HepG2 (cell line): ENCODE measurements around the gene RAD23A. TPM values are rescaled to one million over a fixed set of nuclear protein-coding genes. Genes with fewer than 3 reads are reported as not detected.

Experiments
- FLYWCH1 ChIP-seq: sonication (generic); formaldehyde crosslinking; IDR thresholded peaks from 2 replicates; pipeline ENCODE4 v1.8.1; 2023; ENCODE audit warnings: mild to moderate bottlenecking, missing genetic modification reagents
- FOXC1 ChIP-seq: sonication (generic); formaldehyde crosslinking; IDR thresholded peaks from 2 replicates; pipeline ENCODE4 v1.8.0; 2022; ENCODE audit warnings: mild to moderate bottlenecking, missing genetic modification reagents, borderline replicate concordance
- GABPB1 ChIP-seq: IDR thresholded peaks from 2 replicates; pipeline ENCODE4 v1.6.1; 2016; ENCODE audit warnings: mild to moderate bottlenecking, missing genetic modification reagents, moderate library complexity, missing compliant biosample characterization
- JUND ChIP-seq: sonication (generic); formaldehyde crosslinking; IDR thresholded peaks from 2 replicates; pipeline ENCODE4 v1.8.0; 2022; ENCODE audit warnings: mild to moderate bottlenecking, missing genetic modification reagents
- KAT2B ChIP-seq: fragments of 150-350 bp; IDR thresholded peaks from 2 replicates; pipeline ENCODE4 v1.6.1; 2014; ENCODE audit warnings: low read depth, low read length, borderline replicate concordance
- KLF16 ChIP-seq, 2 experiments: sonication (generic) in 1 of 2; formaldehyde crosslinking in 1 of 2; IDR thresholded peaks; 2 replicates each; pipeline versions ENCODE4 v1.6.1 to v1.8.0; 2016 to 2023; ENCODE audit warnings: missing genetic modification reagents in 2 of 2, missing compliant biosample characterization in 1 of 2
- ZKSCAN8 ChIP-seq: IDR thresholded peaks from 2 replicates; pipeline ENCODE4 v1.6.1; 2016; ENCODE audit warnings: borderline replicate concordance, missing genetic modification reagents, missing compliant biosample characterization
- ZNF644 ChIP-seq: IDR thresholded peaks from 2 replicates; pipeline ENCODE4 v1.6.1; 2016; ENCODE audit warnings: low read depth
- polyA plus RNA-seq, 8 experiments: library from polyadenylated mRNA; depleted of rRNA in 3 of 8; stranded (reverse) in 7 of 8; unstranded in 1 of 8; fragments of >200 nt; fragmentation: Illumina TruSeq in 4 of 8; extraction: Trizol in 4 of 8; gene quantifications; 2 replicates each; pipeline versions ENCODE4 v1.2.1 to v1.2.3, GENCODE V29; 2011 to 2016; ENCODE audit warnings: low read depth in 4 of 8, missing spikeins in 1 of 8, mixed read lengths in 1 of 8; ENCODE audit not compliant: insufficient read depth in 1 of 8
- total RNA-seq, 5 experiments: library from RNA; depleted of rRNA; stranded (reverse); fragments of >200 nt; fragmentation: Illumina TruSeq; extraction: Trizol; gene quantifications; 2 replicates each; pipeline ENCODE4 v1.2.3, GENCODE V29; 2016; ENCODE audit warnings: low read depth in 1 of 5
- TF ChIP-seq, protein P1 (sequence below): sonication (generic); formaldehyde crosslinking; IDR thresholded peaks from 2 replicates; pipeline ENCODE4 v1.9.0; 2021; ENCODE audit warnings: missing genetic modification reagents, mild to moderate bottlenecking, borderline replicate concordance
- TF ChIP-seq, protein P2 (sequence below): sonication (generic); formaldehyde crosslinking; IDR thresholded peaks from 2 replicates; pipeline ENCODE4 v1.4.0; 2020; ENCODE audit warnings: missing genetic modification reagents, borderline replicate concordance
- TF ChIP-seq, protein P3 (sequence below): sonication (generic); formaldehyde crosslinking; IDR thresholded peaks from 2 replicates; pipeline ENCODE4 v1.4.0; 2020; ENCODE audit warnings: missing genetic modification reagents
- TF ChIP-seq, protein P4 (sequence below): sonication (generic); formaldehyde crosslinking; IDR thresholded peaks from 2 replicates; pipeline ENCODE4 v1.5.1; 2020; ENCODE audit warnings: mild to moderate bottlenecking, missing genetic modification reagents, borderline replicate concordance
- TF ChIP-seq, protein P5 (sequence below): sonication (generic); IDR thresholded peaks from 2 replicates; pipeline ENCODE4 v1.6.1; 2016; ENCODE audit warnings: low read depth, borderline replicate concordance

The RAD23A gene
- total and polyA plus RNA-seq, 2 of the 13 experiments (the other 11 are each of a cell fraction or from before 2014, with no cell fraction given): 42.5 to 54.2 TPM

DNA sequence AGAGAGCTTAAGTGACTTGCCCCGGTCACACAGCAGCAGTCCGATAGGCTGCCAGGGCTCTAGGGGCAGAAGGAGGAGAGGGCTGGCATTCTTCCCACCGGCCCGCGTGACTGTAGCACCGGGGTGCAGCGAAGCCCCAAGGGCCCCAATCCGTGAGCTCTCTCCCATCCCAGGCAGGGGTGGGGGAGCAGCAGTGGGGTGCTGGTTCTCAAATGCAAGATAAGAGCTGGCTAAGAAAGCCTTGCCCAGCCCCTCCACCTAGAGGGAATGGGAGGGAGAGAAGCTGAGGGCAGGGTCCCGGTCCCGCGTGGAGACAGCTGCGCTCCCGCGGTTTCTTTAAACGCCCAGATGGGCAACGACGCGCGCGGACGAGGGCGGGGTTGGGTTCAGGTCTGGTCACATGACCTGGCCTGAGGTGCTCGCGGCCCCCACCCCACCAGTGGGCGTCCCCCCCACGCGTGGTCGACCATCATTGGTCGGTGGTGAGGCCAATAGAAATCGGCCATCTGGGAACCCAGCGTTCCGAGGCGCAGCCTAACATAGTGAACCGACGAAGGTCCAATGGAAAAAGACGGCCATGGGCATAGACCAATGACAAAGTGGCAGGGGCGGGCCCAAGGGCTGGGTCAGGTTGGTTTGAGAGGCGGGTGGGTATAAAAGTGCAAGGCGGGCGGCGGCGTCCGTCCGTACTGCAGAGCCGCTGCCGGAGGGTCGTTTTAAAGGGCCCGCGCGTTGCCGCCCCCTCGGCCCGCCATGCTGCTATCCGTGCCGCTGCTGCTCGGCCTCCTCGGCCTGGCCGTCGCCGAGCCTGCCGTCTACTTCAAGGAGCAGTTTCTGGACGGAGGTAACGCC is 7.5 kb upstream of the RAD23A start, which contains the start of gene CALR (continued):
- no peak for TF ChIP-seq ZNF644 (CRISPR knock-in tag)
- peak; percentile 83 for TF ChIP-seq GABPB1 (CRISPR knock-in tag)
- peak; percentile 73 to 81; a peak in 2 of 4 replicates for TF ChIP-seq KLF16 (CRISPR knock-in tag; IDR thresholded peaks at IDR 0.05)
- TF ChIP-seq, protein P1, sequence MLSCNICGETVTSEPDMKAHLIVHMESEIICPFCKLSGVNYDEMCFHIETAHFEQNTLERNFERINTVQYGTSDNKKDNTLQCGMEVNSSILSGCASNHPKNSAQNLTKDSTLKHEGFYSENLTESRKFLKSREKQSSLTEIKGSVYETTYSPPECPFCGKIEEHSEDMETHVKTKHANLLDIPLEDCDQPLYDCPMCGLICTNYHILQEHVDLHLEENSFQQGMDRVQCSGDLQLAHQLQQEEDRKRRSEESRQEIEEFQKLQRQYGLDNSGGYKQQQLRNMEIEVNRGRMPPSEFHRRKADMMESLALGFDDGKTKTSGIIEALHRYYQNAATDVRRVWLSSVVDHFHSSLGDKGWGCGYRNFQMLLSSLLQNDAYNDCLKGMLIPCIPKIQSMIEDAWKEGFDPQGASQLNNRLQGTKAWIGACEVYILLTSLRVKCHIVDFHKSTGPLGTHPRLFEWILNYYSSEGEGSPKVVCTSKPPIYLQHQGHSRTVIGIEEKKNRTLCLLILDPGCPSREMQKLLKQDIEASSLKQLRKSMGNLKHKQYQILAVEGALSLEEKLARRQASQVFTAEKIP (CRISPR knock-in tag): no peak
- TF ChIP-seq, protein P2, sequence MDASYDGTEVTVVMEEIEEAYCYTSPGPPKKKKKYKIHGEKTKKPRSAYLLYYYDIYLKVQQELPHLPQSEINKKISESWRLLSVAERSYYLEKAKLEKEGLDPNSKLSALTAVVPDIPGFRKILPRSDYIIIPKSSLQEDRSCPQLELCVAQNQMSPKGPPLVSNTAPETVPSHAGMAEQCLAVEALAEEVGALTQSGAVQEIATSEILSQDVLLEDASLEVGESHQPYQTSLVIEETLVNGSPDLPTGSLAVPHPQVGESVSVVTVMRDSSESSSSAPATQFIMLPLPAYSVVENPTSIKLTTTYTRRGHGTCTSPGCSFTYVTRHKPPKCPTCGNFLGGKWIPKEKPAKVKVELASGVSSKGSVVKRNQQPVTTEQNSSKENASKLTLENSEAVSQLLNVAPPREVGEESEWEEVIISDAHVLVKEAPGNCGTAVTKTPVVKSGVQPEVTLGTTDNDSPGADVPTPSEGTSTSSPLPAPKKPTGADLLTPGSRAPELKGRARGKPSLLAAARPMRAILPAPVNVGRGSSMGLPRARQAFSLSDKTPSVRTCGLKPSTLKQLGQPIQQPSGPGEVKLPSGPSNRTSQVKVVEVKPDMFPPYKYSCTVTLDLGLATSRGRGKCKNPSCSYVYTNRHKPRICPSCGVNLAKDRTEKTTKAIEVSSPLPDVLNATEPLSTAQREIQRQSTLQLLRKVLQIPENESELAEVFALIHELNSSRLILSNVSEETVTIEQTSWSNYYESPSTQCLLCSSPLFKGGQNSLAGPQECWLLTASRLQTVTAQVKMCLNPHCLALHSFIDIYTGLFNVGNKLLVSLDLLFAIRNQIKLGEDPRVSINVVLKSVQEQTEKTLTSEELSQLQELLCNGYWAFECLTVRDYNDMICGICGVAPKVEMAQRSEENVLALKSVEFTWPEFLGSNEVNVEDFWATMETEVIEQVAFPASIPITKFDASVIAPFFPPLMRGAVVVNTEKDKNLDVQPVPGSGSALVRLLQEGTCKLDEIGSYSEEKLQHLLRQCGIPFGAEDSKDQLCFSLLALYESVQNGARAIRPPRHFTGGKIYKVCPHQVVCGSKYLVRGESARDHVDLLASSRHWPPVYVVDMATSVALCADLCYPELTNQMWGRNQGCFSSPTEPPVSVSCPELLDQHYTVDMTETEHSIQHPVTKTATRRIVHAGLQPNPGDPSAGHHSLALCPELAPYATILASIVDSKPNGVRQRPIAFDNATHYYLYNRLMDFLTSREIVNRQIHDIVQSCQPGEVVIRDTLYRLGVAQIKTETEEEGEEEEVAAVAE (CRISPR knock-in tag): peak; percentile 97
- TF ChIP-seq, protein P3, sequence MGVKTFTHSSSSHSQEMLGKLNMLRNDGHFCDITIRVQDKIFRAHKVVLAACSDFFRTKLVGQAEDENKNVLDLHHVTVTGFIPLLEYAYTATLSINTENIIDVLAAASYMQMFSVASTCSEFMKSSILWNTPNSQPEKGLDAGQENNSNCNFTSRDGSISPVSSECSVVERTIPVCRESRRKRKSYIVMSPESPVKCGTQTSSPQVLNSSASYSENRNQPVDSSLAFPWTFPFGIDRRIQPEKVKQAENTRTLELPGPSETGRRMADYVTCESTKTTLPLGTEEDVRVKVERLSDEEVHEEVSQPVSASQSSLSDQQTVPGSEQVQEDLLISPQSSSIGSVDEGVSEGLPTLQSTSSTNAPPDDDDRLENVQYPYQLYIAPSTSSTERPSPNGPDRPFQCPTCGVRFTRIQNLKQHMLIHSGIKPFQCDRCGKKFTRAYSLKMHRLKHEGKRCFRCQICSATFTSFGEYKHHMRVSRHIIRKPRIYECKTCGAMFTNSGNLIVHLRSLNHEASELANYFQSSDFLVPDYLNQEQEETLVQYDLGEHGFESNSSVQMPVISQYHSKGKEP (CRISPR knock-in tag): no peak
- no peak for TF ChIP-seq FLYWCH1 (CRISPR knock-in tag)
- no peak for TF ChIP-seq KAT2B
- TF ChIP-seq JUND (CRISPR knock-in tag): no peak
- TF ChIP-seq, protein P4, sequence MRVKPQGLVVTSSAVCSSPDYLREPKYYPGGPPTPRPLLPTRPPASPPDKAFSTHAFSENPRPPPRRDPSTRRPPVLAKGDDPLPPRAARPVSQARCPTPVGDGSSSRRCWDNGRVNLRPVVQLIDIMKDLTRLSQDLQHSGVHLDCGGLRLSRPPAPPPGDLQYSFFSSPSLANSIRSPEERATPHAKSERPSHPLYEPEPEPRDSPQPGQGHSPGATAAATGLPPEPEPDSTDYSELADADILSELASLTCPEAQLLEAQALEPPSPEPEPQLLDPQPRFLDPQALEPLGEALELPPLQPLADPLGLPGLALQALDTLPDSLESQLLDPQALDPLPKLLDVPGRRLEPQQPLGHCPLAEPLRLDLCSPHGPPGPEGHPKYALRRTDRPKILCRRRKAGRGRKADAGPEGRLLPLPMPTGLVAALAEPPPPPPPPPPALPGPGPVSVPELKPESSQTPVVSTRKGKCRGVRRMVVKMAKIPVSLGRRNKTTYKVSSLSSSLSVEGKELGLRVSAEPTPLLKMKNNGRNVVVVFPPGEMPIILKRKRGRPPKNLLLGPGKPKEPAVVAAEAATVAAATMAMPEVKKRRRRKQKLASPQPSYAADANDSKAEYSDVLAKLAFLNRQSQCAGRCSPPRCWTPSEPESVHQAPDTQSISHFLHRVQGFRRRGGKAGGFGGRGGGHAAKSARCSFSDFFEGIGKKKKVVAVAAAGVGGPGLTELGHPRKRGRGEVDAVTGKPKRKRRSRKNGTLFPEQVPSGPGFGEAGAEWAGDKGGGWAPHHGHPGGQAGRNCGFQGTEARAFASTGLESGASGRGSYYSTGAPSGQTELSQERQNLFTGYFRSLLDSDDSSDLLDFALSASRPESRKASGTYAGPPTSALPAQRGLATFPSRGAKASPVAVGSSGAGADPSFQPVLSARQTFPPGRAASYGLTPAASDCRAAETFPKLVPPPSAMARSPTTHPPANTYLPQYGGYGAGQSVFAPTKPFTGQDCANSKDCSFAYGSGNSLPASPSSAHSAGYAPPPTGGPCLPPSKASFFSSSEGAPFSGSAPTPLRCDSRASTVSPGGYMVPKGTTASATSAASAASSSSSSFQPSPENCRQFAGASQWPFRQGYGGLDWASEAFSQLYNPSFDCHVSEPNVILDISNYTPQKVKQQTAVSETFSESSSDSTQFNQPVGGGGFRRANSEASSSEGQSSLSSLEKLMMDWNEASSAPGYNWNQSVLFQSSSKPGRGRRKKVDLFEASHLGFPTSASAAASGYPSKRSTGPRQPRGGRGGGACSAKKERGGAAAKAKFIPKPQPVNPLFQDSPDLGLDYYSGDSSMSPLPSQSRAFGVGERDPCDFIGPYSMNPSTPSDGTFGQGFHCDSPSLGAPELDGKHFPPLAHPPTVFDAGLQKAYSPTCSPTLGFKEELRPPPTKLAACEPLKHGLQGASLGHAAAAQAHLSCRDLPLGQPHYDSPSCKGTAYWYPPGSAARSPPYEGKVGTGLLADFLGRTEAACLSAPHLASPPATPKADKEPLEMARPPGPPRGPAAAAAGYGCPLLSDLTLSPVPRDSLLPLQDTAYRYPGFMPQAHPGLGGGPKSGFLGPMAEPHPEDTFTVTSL (CRISPR knock-in tag): 0 out of 2 replicates have a peak, but pooled peaks have one; percentile 12
- no peak for TF ChIP-seq FOXC1 (CRISPR knock-in tag)
- TF ChIP-seq ZKSCAN8: no peak
- TF ChIP-seq, protein P5, sequence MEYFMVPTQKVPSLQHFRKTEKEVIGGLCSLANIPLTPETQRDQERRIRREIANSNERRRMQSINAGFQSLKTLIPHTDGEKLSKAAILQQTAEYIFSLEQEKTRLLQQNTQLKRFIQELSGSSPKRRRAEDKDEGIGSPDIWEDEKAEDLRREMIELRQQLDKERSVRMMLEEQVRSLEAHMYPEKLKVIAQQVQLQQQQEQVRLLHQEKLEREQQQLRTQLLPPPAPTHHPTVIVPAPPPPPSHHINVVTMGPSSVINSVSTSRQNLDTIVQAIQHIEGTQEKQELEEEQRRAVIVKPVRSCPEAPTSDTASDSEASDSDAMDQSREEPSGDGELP: peak; percentile 95
